OCI-M1 (cell line): Measurements from ENCODE around the gene INTS7.
A peak's percentile ranks its signal among the peaks of the same experiment; 100 is the strongest.
"Not testable (repeated sequence)": the region's sequence is repeated elsewhere in the genome, so short reads cannot be mapped to it uniquely, and the experiment has no call there.

ENCODE experiments used
- DNase-seq: peaks from one replicate; lab custom pipeline; 2025; lab: John Stamatoyannopoulos, UW

Gene INTS7

DNA sequence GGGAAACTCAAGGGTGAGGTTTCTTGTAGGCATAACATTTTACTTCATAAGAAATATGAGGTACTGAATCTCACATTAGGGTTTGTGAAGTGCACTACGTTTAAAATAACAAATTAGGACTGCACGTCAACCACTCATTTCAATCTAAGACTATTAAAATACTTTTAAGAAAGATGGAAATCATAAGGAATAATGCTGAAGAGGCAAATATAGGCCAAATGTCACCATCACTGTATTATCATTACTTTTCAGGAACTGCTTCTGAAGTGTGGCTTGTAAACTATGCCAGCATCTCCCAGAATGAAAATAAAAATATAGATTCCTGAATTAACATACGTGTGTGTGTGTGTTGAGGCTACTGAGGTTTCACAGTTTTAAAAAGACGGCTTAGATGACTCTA, 56.8 kb downstream of the INTS7 start:
- no peak for DNase-seq

DNA sequence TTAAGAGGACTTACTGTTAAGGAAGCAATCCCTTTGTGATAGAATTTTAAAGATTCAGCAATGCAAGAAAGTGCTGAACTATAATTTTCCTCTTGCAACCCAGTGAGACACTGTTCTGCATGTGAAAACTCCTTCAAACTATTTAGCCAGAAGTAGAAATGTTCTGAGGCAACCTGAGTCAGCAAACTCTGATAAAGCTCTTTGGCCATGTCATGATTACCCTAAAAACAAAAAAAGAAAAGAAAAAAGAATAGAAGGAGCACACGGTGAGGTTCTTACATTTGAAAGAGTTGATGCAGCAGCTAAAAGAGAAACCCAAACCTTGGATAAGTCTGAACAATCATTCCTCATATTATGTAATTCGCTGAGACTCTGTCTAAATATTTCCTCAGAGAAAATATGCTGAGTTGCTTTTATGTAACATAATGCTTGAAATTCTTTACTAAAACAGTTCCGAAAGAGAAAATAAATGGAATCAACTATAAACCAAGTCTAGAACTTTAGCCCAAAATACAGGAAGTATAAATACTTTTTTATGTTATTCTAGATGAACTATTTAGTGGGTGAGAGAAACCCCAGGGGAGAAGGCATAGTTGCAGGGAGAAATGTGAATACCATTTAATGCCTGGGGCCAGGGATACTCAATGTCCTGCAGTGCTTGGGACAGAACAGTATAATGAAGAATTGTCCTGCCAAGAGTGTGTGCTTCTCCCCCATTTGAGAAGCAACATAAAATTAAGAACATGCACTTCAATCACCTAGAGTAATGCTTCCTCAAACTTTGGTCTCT, 60.0 kb downstream of the INTS7 start:
- no peak for DNase-seq

DNA sequence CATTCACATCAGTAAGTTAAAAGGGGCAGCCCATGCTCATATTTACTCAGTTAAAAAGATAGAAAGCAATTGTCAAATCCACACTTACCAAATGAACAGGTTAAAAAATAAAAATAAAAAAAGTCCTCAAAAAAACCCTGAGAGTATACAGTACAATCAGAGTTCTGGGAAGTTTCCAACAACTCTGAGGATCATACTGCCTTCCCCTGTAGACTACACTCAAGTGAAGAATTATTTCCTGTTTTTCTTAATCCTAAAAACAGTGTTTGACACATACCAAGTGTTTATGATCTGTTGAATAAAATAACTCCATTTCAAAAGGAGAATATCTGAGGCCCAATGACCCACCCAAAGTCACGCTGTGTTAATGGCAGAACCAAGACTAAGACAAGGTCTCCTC, 61.8 kb downstream of the INTS7 start:
- no peak for DNase-seq

DNA sequence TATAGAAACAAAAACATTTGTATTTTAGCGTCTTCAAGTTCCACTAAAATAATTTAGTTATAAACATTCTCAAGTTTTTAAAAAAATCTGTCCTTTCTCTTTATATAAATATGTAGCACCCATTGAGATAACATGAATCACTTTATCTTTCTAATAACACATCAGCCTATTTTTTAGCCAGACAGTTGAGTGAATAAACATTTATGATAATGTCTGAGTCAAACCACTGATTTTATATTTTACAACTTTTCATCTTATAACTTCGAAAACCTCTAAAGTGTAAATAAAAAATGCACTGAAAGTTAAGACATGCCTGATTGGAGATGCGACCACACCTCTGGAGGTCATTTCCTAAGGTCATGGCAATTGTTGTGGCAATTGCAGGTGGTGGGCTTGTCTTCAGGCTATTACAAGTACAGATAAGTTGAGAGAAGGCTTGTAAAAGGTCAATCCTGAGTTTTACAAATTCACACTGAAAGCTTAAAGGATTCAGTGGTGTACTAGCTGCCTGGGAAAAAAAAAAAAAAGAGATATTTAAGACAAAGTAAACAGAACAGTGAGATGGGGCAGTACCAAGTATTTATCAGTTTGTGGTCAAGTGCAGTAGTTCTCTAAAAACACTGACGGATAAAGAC, 67.0 kb downstream of the INTS7 start:
- DNase-seq, result no peak

DNA sequence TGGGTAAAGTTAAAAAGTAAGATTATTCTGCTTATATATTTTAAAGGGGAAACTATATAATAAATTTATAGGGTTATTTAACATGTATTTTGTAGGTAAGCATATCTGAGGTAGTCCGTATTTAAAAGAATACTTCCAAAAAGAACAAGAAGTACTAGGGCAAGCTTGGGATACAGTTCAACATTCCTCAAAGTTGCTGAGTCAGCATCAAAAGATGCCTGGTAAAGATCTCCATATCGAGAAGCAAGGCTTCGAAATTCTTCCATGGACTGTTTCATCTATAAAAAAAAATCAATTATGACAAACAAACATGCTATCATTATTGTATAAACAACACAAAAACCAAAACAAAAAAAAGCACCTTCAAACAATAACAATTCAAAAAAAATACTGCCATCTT, 67.7 kb downstream of the INTS7 start:
- no peak for DNase-seq

DNA sequence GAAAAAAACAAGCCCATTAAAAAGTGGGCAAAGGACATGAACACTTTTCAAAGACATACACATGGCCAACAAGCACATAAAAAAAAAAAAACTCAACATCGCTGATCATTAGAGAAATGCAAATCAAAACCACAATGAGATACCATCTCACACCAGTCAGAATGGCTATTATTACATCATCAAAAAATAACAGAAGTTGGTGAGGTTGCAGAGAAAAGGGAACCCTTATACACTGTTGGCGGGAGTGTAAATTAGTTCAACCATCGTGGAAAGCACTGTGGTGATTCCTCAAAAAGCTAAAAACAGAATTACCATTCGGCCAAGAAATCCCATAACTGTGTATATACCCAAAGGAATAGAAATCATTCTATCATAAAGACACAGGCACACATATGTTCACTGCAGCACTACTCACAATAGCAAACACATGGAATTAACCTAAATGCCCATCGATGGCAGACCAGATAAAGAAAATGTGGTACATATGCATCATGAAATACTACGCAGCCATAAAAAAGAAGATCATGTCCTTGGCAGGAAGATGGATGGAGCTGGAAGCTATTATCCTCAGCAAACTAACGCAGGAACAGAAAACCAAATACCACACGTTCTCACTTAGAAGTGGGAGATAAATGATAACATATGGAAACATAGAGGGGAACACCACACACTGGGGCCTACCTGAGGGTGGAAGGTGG, 70.1 kb downstream of the INTS7 start:
- peak; percentile 32 for DNase-seq

DNA sequence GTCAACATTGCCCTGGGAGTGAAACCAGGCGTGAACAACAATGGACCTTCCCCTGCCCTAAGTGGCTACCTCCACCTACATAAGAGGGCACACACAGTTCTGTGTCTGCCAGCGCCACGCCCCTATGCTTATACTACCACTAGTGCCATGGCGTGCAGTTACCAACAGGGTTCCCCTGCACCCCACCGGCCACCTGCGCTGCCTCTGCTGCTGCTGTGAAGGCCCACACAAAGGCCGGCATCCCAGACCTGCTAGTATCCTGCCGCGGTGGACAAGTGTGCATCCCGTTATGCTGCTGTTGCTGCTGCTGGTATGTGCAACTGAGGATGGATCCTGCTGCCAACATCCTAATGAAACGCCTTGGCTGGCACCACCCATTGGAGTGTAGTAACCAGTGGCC, 75.7 kb downstream of the INTS7 start:
- no peak for DNase-seq

DNA sequence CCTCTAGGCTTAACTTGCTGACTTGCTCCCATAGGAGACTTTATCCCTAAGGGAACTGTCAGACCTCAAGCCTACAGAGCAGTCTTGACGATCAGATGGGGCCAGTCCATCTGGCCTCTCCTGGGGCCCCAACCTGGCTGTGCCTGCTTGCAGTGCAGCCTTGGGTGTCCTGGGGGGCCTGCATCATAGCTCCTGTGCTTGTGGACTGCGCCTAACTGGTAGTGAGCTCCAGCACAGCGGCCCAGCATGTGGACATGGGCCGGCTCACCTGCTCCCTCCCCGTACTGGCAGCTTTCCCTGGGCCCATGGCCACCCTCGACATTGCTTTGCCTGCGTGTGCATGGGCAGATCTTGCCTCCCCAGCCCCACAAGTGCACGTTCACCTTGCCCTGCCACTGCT, 76.1 kb downstream of the INTS7 start:
- no peak for DNase-seq

DNA sequence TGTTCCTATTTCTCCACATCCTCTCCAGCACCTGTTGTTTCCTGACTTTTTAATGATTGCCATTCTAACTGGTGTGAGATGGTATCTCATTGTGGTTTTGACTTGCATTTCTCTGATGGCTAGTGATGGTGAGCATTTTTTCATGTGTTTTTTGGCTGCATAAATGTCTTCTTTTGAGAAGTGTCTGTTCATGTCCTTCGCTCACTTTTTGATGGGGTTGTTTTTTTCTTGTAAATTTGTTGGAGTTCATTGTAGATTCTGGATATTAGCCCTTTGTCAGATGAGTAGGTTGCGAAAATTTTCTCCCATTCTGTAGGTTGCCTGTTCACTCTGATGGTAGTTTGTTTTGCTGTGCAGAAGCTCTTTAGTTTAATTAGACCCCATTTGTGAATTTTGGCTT, 81.3 kb downstream of the INTS7 start:
- not testable (repeated sequence) for DNase-seq

DNA sequence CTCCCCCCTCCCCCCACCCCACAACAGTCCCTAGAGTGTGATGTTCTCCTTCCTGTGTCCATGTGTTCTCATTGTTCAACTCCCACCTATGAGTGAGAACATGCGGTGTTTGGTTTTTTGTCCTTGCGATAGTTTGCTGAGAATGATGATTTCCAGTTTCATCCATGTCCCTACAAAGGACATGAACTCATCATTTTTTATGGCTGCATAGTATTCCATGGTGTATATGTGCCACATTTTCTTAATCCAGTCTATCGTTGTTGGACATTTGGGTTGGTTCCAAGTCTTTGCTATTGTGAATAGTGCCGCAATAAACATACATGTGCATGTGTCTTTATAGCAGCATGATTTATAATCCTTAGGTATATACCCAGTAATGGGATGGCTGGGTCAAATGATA, 81.8 kb downstream of the INTS7 start:
- not testable (repeated sequence) for DNase-seq

DNA sequence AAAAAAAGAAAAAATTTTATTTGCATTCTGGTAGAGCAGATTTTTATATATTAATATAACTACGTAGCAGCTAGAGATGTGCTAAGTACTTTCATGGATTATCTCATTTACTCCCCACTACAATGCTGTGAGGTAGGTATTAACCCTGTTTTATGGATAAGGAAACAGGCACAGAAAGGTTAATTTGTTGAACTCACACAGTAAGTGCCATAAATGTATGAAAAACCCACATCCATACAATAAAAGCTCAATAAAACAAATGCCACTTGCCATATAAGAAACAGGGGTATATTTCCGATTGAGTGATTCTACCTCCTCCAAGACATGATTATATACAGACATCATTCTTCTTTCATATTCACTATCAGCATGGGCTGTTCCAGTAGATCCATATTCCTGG, 83.1 kb downstream of the INTS7 start:
- no peak for DNase-seq

DNA sequence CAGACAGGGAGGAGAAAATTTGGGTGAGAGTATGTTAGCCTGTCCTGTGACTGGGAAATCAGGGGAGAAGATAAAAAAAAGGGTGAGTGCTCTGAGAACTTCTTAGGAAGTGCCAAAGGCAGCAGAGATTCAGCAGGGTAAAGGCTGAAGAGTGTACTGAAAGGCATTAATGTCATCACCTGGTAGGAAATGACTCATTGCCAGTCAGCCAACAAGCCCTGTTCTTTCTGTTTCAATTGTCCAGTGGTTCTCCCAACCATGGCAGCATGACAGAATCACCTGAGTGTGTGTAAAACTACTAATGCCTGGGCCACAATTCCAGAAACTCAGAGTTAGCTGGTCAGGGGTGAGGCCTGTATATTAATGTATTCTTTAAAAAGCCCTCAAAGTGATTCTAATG, 83.5 kb downstream of the INTS7 start:
- no peak for DNase-seq

DNA sequence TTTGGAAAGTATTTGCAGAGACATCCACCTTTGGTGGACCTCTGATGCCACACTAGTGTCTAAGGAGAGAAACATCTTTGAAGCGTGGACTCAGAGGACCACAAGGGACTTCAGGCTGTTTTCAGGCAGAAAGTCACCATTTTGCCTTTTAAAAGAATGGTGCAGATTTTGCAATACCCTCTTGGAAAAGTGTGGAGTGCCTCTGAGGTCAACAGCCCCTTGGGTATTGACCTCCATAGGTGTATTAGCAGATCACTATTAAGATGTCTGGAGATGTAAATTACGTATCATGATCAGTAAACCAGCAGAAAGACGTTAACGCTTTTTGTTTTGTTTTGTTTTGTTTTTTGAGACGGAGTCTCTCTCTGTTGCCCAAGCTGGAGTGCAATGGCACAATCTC, 87.0 kb downstream of the INTS7 start:
- DNase-seq, result no peak

DNA sequence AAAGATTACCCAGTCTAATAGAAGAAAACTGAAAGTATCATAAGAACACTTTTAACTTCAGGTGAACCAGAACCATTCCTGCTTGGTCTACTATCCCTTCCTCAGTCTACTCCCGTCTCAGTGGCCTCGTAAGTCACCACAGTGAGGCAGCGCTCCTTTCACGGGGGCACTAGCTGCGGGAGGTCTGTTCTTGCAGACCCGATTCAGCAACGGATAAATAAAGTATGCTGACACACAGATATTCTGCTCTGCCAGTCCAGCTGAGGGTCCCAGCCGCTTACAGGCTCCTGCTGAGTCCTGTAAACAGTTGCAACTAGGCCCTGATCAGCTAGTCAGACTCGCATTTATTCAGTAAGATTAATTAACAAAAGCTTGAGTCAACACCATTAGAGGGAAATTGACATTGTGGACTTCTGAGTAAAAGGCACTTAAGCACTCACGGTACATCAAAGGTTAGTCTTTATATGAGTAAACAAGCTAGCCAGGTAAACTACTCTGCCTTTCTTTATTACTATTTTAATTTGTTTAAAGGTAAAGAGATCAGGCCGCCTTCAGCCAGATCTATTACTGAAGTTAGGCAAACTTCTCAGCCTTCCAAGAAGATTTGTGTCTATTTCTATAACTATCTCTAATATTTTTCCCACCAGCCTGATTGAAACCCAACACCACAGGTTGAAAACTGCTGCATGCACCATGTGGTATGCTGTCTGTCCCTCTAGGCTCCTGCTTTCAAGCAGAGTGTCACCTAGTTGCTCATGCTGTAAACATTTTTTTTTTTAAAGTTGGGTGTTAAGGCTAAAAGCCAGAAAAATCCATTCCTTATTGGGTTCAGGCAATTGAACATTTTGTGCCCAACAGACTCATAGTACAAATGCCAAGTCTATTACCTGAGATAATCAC, 87.7 kb downstream of the INTS7 start:
- no peak for DNase-seq

DNA sequence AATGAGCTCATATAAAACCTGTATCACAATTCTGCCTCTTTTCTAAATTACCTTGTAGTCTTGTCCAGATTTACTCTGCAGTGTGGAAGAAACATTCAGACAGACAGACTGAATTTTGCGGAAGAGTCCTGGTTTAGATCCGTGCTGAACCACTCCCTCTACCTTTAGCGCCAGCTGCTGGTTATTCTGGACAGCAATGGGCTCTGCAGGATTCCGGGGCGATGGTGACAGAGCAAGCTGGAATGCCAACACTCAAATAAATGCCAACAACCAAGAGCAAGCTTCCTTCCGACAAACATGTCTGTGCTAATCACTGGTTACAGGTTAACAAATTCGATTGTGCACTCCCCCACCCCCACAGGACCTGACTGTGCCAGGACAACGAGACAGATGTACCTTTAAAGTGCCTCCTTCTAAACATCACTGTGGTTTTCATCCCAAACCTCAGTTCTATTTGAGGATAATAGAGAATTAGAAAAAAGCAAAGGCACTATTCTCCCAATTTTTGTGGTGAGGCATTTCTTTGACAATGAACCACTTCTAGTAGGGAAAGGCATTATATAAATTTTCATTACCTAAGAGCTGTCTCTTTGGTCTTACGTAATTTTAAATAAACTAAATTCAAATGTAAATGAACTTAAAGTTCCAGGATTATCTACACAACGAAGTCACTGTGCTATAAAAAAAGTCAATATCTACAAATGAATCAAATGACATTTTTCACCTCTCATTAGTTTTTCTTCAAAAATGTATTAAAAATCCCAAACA, 90.4 kb downstream of the INTS7 start:
- DNase-seq, result no peak

DNA sequence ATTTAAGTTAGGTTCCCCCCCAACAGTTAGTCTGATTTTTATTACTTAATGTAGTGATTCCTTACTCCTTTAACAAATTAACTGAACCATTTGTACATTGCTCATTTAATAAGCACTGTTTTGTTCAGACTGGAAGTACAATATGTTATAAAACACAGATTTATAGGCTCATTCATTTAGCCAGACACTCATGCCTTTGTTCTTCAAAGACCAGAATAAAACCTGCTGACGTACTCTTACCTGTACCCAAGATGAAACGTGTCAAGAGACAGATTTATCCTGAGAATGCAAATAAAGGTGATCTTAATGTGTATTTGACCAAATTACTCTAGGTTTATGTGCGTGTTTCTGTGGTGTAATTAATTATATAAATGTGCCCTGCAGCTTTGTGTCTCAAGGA, 92.8 kb downstream of the INTS7 start:
- DNase-seq, result no peak

DNA sequence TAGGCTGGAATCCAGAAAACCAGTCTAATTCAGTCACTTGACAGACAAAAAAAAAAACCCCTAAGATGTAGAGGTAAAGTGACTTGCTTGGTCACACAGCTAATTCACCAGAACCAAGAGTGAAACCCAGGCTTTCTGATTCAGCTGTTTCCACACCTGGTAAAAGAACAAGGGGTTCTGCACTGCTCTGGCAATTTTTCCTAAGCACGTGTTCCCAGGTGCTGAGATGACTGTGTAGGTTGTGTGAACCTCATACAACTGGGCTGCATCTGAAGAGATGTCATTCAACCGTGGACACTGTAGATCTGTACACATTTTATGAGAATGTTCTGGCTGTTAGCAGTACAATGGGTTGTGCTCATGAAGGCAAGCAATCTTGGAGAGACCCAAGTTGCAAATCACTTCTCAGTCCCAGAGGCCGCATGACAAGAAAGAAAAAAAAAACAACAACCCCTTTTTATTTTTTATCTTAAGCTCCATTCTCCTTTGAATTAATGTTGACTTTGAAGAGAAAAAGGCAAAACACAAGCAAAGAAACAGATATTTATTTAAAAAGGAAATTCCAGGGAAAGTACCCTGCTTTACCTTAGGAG, 95.4 kb downstream of the INTS7 start:
- no peak for DNase-seq

DNA sequence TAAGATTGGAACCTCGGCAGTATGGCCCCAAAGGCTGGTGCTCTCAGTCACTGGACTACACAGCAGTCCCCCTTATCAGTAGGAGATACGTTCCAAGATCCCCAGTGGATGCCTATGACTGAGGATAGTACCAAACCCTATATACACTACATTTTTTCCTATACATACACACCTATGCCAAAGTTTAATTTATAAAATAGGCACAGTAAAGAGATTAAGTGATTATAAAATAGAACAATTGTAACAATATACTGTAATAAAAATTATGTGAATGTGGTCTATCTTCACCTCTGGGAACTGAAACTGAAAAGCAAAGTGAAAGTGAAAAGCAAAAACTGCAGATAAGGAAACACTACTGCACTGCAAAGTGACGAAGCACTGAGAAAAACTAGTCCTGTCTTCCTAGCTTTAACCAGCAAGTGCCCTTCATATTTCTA, 96.8 kb downstream of the INTS7 start:
- DNase-seq, result peak; percentile 93

DNA sequence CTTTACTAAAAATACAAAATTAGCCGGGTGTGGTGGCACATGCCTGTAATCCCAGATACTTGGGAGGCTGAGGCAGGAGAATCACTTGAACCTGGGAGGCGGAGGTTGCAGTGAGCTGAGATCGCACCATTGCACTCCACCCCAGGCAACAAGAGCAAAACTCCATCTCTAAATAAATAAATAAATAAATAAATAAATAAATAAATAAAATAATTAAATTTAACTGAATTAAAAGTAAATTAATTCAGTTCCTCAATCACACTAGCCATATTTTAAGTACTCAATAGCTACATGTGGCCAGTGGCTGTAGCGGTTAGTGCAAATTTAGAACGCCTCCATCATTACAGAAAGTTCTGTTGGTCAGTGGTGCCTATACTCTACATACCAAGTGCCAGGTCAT, 97.9 kb downstream of the INTS7 start:
- DNase-seq, result not testable (repeated sequence)

DNA sequence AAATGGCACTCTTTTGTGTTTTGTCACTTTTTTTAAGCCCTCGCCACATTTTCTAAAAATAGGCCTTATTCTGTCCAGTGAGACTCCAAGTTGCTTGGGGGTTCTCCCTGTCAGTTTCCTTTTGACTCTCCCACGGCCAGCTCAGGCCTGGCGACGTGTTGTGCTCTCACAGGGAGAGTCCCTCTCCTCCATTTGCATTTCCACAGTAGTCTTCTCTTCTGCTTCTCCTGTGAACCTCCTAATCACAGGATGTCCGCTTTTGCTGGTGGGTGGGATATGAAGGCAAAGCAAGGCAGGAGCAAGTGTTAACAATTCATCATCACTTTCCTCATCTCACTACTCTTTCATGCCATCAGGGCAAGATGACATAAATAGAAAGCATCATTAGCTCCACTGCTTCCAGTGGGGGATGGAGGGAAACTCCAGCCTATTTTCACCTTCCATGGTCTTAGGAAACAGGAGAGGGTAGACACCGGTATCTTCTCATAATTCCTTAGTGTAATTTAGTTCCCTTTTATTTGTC, 99.8 kb downstream of the INTS7 start:
- DNase-seq, result no peak
